Cardiac muscle cell (in vitro differentiated cells and primary cell): ENCODE results near the gene ALDH1L1. TPM values are rescaled to one million over a fixed set of nuclear protein-coding genes. Genes with fewer than 3 reads are reported as not detected.

Experiments used
- DNase-seq, 2 donors: peaks; one replicate each; pipeline versions ENCODE4 v3.0.0 to v3.0.0-alpha.2; 2010 to 2017; ENCODE audit warnings: low read depth in 1 of 2, low spot score in 1 of 2
- H3K27ac ChIP-seq: fragments of 200-600 bp; sonication (generic); 2 replicates; pipeline ENCODE4 v1.5.1; 2016
- H3K27me3 ChIP-seq: fragments of 200-600 bp; sonication (generic); 2 replicates; pipeline ENCODE4 v1.6.0; 2016; ENCODE audit warnings: control low read depth
- H3K36me3 ChIP-seq: fragments of 200-600 bp; sonication (generic); 2 replicates; pipeline ENCODE4 v1.5.1; 2016; ENCODE audit warnings: control low read depth
- H3K4me1 ChIP-seq: fragments of 200-600 bp; sonication (generic); 2 replicates; pipeline ENCODE4 v1.8.1; 2017; ENCODE audit warnings: low read depth, mild to moderate bottlenecking, mixed run types
- H3K4me3 ChIP-seq: fragments of 200-600 bp; sonication (generic); 2 replicates; pipeline ENCODE4 v1.5.1; 2016; ENCODE audit warnings: mild to moderate bottlenecking
- H3K9me3 ChIP-seq: fragments of 200-600 bp; sonication (generic); 2 replicates; pipeline ENCODE4 v1.5.1; 2017; ENCODE audit warnings: low read depth, mild to moderate bottlenecking, control low read depth
- CTCF ChIP-seq: IDR thresholded peaks from 2 replicates; pipeline ENCODE4 v1.5.1; 2012; ENCODE audit warnings: low read depth, mild to moderate bottlenecking, low read length
- polyA plus RNA-seq: library from polyadenylated mRNA; unstranded; fragments of >200 nt; fragmentation: Nextera tagmentation; extraction: Ambion mirVana; gene quantifications from 2 replicates; pipeline ENCODE4 v1.2.1, GENCODE V29; 2016
- total RNA-seq: library from RNA; depleted of rRNA; stranded (reverse); fragments of >200 nt; gene quantifications from 2 replicates; pipeline ENCODE4 v1.2.3, GENCODE V29; 2016

ALDH1L1 gene
- total and polyA plus RNA-seq, 2 experiments from 2014 or later, result 0.98 to 2.6 TPM

GRCh38 chr3:126130081-126130855 lies 50.1 kb downstream of the ALDH1L1 start:
- no peak for TF ChIP-seq CTCF
- Histone ChIP-seq H3K27ac (no peak overlapping the region), H3K4me1 (no peaks in the 10 kb centered on the region), H3K27me3 (no peaks in the 10 kb centered on the region), H3K4me3 (no peak overlapping the region), H3K36me3 (no peaks in the 10 kb centered on the region), H3K9me3 (no peaks in the 10 kb centered on the region)
- DNase-seq, result no peak

GRCh38 chr3:126129398-126129891 lies 50.9 kb downstream of the ALDH1L1 start:
- peak in 1 of 2 donors; percentile 38 for DNase-seq
- no peaks in the 10 kb centered on the region for H3K9me3 ChIP-seq
- H3K4me3 ChIP-seq, result no peak overlapping the region
- H3K36me3 ChIP-seq, result no peaks in the 10 kb centered on the region
- no peaks in the 10 kb centered on the region for H3K4me1 ChIP-seq
- TF ChIP-seq CTCF, result no peak
- H3K27ac ChIP-seq, result no peak overlapping the region
- H3K27me3 ChIP-seq, result no peaks in the 10 kb centered on the region

GRCh38 chr3:126128504-126129397 lies 51.6 kb downstream of the ALDH1L1 start:
- DNase-seq, result no peak
- Histone ChIP-seq H3K36me3 (no peaks in the 10 kb centered on the region), H3K4me3 (no peak overlapping the region), H3K9me3 (no peaks in the 10 kb centered on the region), H3K27ac (no peak overlapping the region), H3K4me1 (no peaks in the 10 kb centered on the region), H3K27me3 (no peaks in the 10 kb centered on the region)
- no peak for TF ChIP-seq CTCF

- TF ChIP-seq CTCF, result no peak
- Histone ChIP-seq H3K27me3 (no peaks in the 10 kb centered on the region), H3K4me1 (no peaks in the 10 kb centered on the region), H3K36me3 (no peaks in the 10 kb centered on the region), H3K9me3 (no peaks in the 10 kb centered on the region), H3K27ac (no peak overlapping the region), H3K4me3 (no peak overlapping the region)
- DNase-seq, result no peak
Observed at GRCh38 chr3:126127904-126128303, 52.5 kb downstream of the ALDH1L1 start.

- no peaks in the 10 kb centered on the region for H3K4me1 ChIP-seq
- H3K9me3 ChIP-seq, result no peaks in the 10 kb centered on the region
- H3K27me3 ChIP-seq, result no peaks in the 10 kb centered on the region
- no peak for TF ChIP-seq CTCF
- H3K27ac ChIP-seq, result no peak overlapping the region
- no peaks in the 10 kb centered on the region for H3K36me3 ChIP-seq
- no peak for DNase-seq
- H3K4me3 ChIP-seq, result no peak overlapping the region
Observed at GRCh38 chr3:126127452-126127851, 52.9 kb downstream of the ALDH1L1 start.
